ENCODE data around the gene FAM228A.

GRCh38 chr2:24174851-24175277, at the start of gene FAM228A:
- TF ChIP-seq CTCF (IDR thresholded peaks at IDR 0.05; ENCODE audit: insufficient read depth, low read length, poor library complexity, severe bottlenecking) (no peak), EZH2phosphoT487 (conservative IDR thresholded peaks at IDR 0.05; ENCODE audit: low read length) (no peak)

All from SU-DHL-6 (cell line).